Fibroblast of mammary gland (primary cell): Measurements from ENCODE around the gene PTN.
"Not testable (repeated sequence)": the region's sequence is repeated elsewhere in the genome, so short reads cannot be mapped to it uniquely, and the experiment has no call there.

Experiments used
- DNase-seq: peaks from one replicate; pipeline ENCODE4 v3.0.0-alpha.2; 2010; ENCODE audit warnings: low read depth
- H3K4me3 ChIP-seq: 2 replicates; pipeline ENCODE4 v1.5.1; 2011; ENCODE audit warnings: low read depth, mild to moderate bottlenecking, low read length, moderate library complexity; ENCODE audit not compliant: control insufficient read depth
- TF ChIP-seq, protein P1 (sequence below): conservative IDR thresholded peaks from 2 replicates; pipeline ENCODE4 v1.5.1; 2011; ENCODE audit warnings: low read depth, low read length, inconsistent platforms; ENCODE audit not compliant: control insufficient read depth, insufficient read depth

The PTN gene

DNA sequence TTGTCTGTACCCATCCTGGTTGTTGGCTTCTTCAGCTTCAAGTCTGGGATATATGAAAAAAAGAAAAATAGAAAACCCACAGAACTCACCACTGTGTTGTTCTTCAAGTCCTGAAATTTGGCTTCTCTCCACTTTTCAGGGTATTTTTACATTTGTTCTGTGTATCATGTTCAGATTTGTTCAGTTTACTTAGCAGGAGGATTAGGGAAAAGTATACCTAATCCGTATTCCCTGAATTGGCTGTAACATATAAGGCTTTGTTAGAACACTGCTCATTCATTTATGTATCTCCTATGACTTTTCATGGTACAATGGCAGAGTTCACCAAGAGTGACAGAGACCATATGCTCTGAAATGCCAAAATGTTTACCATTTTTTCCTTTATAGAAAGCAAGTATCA, 146.9 kb downstream of the PTN start:
- no peak overlapping the region for H3K4me3 ChIP-seq
- TF ChIP-seq, protein P1, sequence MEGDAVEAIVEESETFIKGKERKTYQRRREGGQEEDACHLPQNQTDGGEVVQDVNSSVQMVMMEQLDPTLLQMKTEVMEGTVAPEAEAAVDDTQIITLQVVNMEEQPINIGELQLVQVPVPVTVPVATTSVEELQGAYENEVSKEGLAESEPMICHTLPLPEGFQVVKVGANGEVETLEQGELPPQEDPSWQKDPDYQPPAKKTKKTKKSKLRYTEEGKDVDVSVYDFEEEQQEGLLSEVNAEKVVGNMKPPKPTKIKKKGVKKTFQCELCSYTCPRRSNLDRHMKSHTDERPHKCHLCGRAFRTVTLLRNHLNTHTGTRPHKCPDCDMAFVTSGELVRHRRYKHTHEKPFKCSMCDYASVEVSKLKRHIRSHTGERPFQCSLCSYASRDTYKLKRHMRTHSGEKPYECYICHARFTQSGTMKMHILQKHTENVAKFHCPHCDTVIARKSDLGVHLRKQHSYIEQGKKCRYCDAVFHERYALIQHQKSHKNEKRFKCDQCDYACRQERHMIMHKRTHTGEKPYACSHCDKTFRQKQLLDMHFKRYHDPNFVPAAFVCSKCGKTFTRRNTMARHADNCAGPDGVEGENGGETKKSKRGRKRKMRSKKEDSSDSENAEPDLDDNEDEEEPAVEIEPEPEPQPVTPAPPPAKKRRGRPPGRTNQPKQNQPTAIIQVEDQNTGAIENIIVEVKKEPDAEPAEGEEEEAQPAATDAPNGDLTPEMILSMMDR = no peak
- no peak for DNase-seq

DNA sequence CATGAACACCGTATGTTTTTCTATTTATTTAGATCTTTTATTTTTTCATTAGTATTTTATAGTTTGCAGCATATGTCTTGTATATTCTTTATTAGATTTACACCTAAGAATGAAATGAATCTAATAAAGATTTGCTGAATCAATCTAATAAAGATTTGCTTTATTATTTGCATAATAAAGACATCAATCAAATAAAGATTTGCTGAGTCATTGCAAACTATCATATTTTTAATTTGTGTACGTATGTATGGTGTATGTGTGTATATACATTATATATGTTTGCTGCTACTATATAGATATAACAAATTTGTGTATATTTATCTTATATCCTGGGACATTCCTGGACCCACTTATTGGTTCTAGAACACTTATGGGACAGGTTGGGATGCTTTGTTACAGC, 147.5 kb downstream of the PTN start:
- TF ChIP-seq, protein P1 = no peak
- DNase-seq = no peak
- H3K4me3 ChIP-seq = no peak overlapping the region

DNA sequence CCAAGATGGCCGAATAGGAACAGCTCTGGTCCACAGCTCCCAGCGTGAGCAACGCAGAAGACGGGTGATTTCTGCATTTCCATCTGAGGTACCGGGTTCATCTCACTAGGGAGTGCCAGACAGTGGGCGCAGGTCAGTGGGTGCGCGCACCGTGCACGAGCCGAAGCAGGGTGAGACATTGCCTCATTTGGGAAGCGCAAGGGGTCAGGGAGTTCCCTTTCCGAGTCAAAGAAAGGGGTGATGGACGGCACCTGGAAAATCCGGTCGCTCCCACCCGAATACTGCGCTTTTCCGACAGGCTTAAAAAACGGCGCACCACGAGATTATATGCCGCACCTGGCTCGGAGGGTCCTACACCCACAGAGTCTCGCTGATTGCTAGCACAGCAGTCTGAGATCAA, 161.9 kb downstream of the PTN start:
- DNase-seq, H3K4me3 ChIP-seq: not testable (repeated sequence)
